Ishikawa (cell line): ENCODE results near the gene GAB1.

Source experiments
- CEBPB ChIP-seq: IDR thresholded peaks from 2 replicates; pipeline ENCODE4 v1.6.1; 2012
- CREB1 ChIP-seq: IDR thresholded peaks from 2 replicates; pipeline ENCODE4 v1.6.1; 2012; ENCODE audit warnings: low read depth
- EGR1 ChIP-seq: IDR thresholded peaks from 2 replicates; pipeline ENCODE4 v1.6.1; 2012
- EP300 ChIP-seq: IDR thresholded peaks from 2 replicates; pipeline ENCODE4 v1.6.1; 2012; ENCODE audit warnings: borderline replicate concordance
- FOXM1 ChIP-seq: IDR thresholded peaks from 2 replicates; pipeline ENCODE4 v1.6.1; 2012; ENCODE audit warnings: low read depth, borderline replicate concordance
- MAX ChIP-seq: IDR thresholded peaks from 2 replicates; pipeline ENCODE4 v1.6.1; 2012
- NFIC ChIP-seq: IDR thresholded peaks from 2 replicates; pipeline ENCODE4 v1.6.1; 2012
- RAD21 ChIP-seq: IDR thresholded peaks from 2 replicates; pipeline ENCODE4 v1.6.1; 2012; ENCODE audit warnings: low read depth
- REST ChIP-seq: IDR thresholded peaks from 2 replicates; pipeline ENCODE4 v1.6.1; 2012; ENCODE audit warnings: low read depth, mild to moderate bottlenecking
- TAF1 ChIP-seq: IDR thresholded peaks from 2 replicates; pipeline ENCODE4 v1.6.1; 2012; ENCODE audit warnings: low read depth, mild to moderate bottlenecking
- TCF12 ChIP-seq: IDR thresholded peaks from 2 replicates; pipeline ENCODE4 v1.6.1; 2012; ENCODE audit warnings: low read depth
- TEAD4 ChIP-seq: IDR thresholded peaks from 2 replicates; pipeline ENCODE4 v1.6.1; 2012
- USF1 ChIP-seq: IDR thresholded peaks from 2 replicates; pipeline ENCODE4 v1.6.1; 2012
- YY1 ChIP-seq: IDR thresholded peaks from 2 replicates; pipeline ENCODE4 v1.6.1; 2012; ENCODE audit warnings: low read depth
- ZBTB7A ChIP-seq: IDR thresholded peaks from 2 replicates; pipeline ENCODE4 v1.6.1; 2012; ENCODE audit warnings: low read depth

The GAB1 gene

GRCh38 chr4:143336781-143337599, at the start of gene GAB1:
Gene GAB1 (plus strand): TSS chr4:143336876. CDS start chr4:143337189, 313 bp downstream.
- peak; percentile 46; the same call in 1 of the 2 replicates for TF ChIP-seq TCF12
- TF ChIP-seq TEAD4 = no peak
- peak; percentile 22; the same call in 1 of the 2 replicates for TF ChIP-seq TAF1
- no peak for TF ChIP-seq ZBTB7A
- no peak for TF ChIP-seq NFIC
- TF ChIP-seq MAX = 0 out of 2 replicates have a peak, but pooled peaks have one; percentile 24

GRCh38 chr4:143287572-143287923, 49.1 kb upstream of the GAB1 start:
- TF ChIP-seq USF1 (no peak), CREB1 (no peak), ZBTB7A (no peak), EP300 (no peak), NFIC (no peak), TAF1 (no peak), MAX (no peak), RAD21 (no peak), REST (no peak), CEBPB (no peak), TCF12 (no peak), YY1 (no peak), TEAD4 (no peak), FOXM1 (no peak), EGR1 (no peak)

DNA sequence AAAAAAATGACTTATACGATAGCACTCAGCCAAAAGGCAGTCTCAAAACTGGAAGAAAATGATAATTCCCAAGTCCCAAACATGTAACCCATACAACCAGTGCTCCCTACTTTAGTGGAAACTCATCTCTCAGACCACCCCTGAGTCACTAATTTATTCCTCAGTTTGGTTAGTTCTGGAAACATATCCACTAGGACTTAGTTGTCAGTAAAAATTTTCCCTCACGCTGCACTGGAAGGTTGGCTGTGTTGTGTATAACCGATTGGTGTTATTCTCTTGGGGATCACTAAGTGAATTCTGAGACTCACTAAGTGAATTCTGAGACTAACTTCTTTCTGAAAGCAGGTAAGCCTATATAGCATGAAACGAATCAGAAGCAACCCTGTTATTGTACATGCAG, 48.5 kb upstream of the GAB1 start:
- TF ChIP-seq MAX (no peak), EGR1 (no peak), YY1 (no peak), NFIC (no peak), RAD21 (no peak), TCF12 (no peak), REST (no peak), ZBTB7A (no peak), TAF1 (no peak), CREB1 (no peak), CEBPB (no peak), USF1 (no peak), TEAD4 (no peak), EP300 (no peak), FOXM1 (no peak)

GRCh38 chr4:143289370-143289769, 47.3 kb upstream of the GAB1 start:
- TF ChIP-seq FOXM1 = no peak
- TF ChIP-seq EGR1 = no peak

GRCh38 chr4:143291314-143291713, 45.4 kb upstream of the GAB1 start:
- TF ChIP-seq YY1 (no peak), CEBPB (no peak), MAX (no peak), NFIC (no peak), USF1 (no peak), TAF1 (no peak), TEAD4 (no peak), TCF12 (no peak), RAD21 (no peak), FOXM1 (no peak), EGR1 (no peak), ZBTB7A (no peak), EP300 (no peak), CREB1 (no peak), REST (no peak)
